IMR-90 (cell line): ENCODE results near the gene COL23A1. TPM values are rescaled to one million over a fixed set of nuclear protein-coding genes. Genes with fewer than 3 reads are reported as not detected.

Experiments used
- ATAC-seq: fragments of 200-7000 bp; cut with Tn5 transposase; 2 replicates; pipeline ENCODE4 v1.9.1; 2020; ENCODE audit warnings: low read depth, mild to moderate bottlenecking, moderate library complexity
- BruUV-seq: library from RNA; stranded (reverse); fragments of 400-500 nt; replicated peaks from 2 replicates; lab custom pipeline; 2021; lab: Mats Ljungman, UMichigan
- CTCF ChIA-PET: fragments of 300-600 bp; formaldehyde crosslinking; extraction: SDS; loops from one replicate; lab custom pipeline; 2021; ENCODE audit warnings: antibody characterized with exemption; lab: Yijun Ruan, JAX
- POLR2A ChIA-PET: fragments of 300-600 bp; sonication (Branson Sonifier 250); formaldehyde crosslinking; loops from one replicate; lab custom pipeline; 2022; ENCODE audit warnings: antibody characterized with exemption; ENCODE audit not compliant: unreplicated experiment; lab: Charles Lee
- DNase-seq: peaks from one replicate; pipeline ENCODE4 v3.0.0; 2013
- H2AFZ ChIP-seq: replicated peaks from 2 replicates; pipeline ENCODE3; 2013; ENCODE audit warnings: low read length, mild to moderate bottlenecking; ENCODE audit not compliant: poor library complexity
- H2AK5ac ChIP-seq: 2 replicates; pipeline ENCODE4 v1.6.1; 2013; ENCODE audit warnings: low read depth, low read length, inconsistent platforms
- H2AK9ac ChIP-seq: replicated peaks from 2 replicates; pipeline ENCODE3; 2013; ENCODE audit warnings: mild to moderate bottlenecking, low read depth, low read length, moderate library complexity; ENCODE audit not compliant: poor library complexity
- H2BK120ac ChIP-seq: 2 replicates; pipeline ENCODE4 v1.6.1; 2013; ENCODE audit warnings: low read depth, low read length, inconsistent platforms
- H2BK15ac ChIP-seq: 3 replicates; pipeline ENCODE4 v1.6.1; 2013; ENCODE audit warnings: low read depth, low read length, inconsistent platforms
- H2BK20ac ChIP-seq: 2 replicates; pipeline ENCODE4 v1.6.1; 2013; ENCODE audit warnings: low read depth, mild to moderate bottlenecking, inconsistent platforms, low read length, moderate library complexity
- H2BK5ac ChIP-seq: 2 replicates; pipeline ENCODE4 v1.6.1; 2013; ENCODE audit warnings: mild to moderate bottlenecking, low read depth, low read length, inconsistent platforms; ENCODE audit not compliant: poor library complexity, severe bottlenecking
- H3K14ac ChIP-seq: replicated peaks from 2 replicates; pipeline ENCODE4 v1.6.1; 2013; ENCODE audit warnings: low read depth, low read length, inconsistent platforms
- H3K18ac ChIP-seq: 2 replicates; pipeline ENCODE4 v1.6.1; 2013; ENCODE audit warnings: low read depth, low read length, control low read depth
- H3K23ac ChIP-seq: 2 replicates; pipeline ENCODE4 v1.6.1; 2013; ENCODE audit warnings: low read depth, low read length, inconsistent platforms
- H3K27ac ChIP-seq: 2 replicates; pipeline ENCODE4 v1.5.1; 2013; ENCODE audit warnings: mild to moderate bottlenecking, control low read depth, low read length; ENCODE audit not compliant: insufficient read depth
- H3K27me3 ChIP-seq: 2 replicates; pipeline ENCODE4 v1.6.1; 2013; ENCODE audit warnings: low read length; ENCODE audit not compliant: control insufficient read depth, insufficient read depth
- H3K36me3 ChIP-seq: 2 replicates; pipeline ENCODE4 v1.6.1; 2013; ENCODE audit warnings: low read length, mixed read lengths; ENCODE audit not compliant: control insufficient read depth, insufficient read depth
- H3K4ac ChIP-seq: 2 replicates; pipeline ENCODE4 v1.6.1; 2013; ENCODE audit warnings: low read depth, low read length, inconsistent platforms
- H3K4me1 ChIP-seq: 2 replicates; pipeline ENCODE4 v1.6.1; 2013; ENCODE audit warnings: low read length, mixed read lengths; ENCODE audit not compliant: control insufficient read depth, insufficient read depth
- H3K4me2 ChIP-seq: 2 replicates; pipeline ENCODE4 v1.6.1; 2013; ENCODE audit warnings: low read depth, mild to moderate bottlenecking, control low read depth, low read length, moderate library complexity
- H3K4me3 ChIP-seq: 2 replicates; pipeline ENCODE4 v1.5.1; 2013; ENCODE audit warnings: low read depth, mild to moderate bottlenecking, control low read depth, low read length, moderate library complexity; ENCODE audit not compliant: insufficient read depth
- H3K56ac ChIP-seq: 2 replicates; pipeline ENCODE4 v1.6.1; 2013; ENCODE audit warnings: low read length, inconsistent platforms; ENCODE audit not compliant: insufficient read depth; ENCODE audit errors: extremely low read depth
- H3K79me1 ChIP-seq, 2 experiments: 2 replicates each; pipeline ENCODE4 v1.6.1; 2013; ENCODE audit warnings: low read length in 2 of 2, inconsistent platforms in 1 of 2, low read depth in 1 of 2
- H3K9ac ChIP-seq: 2 replicates; pipeline ENCODE4 v1.6.1; 2013; ENCODE audit warnings: low read depth, low read length, control low read depth
- H3K9me1 ChIP-seq: 2 replicates; pipeline ENCODE4 v1.6.1; 2013; ENCODE audit warnings: low read length, inconsistent platforms; ENCODE audit not compliant: insufficient read depth
- H3K9me3 ChIP-seq: 2 replicates; pipeline ENCODE4 v1.6.1; 2013; ENCODE audit warnings: low read length; ENCODE audit not compliant: control insufficient read depth, insufficient read depth
- H4K20me1 ChIP-seq: 2 replicates; pipeline ENCODE4 v1.6.1; 2013; ENCODE audit warnings: low read length, inconsistent platforms; ENCODE audit not compliant: insufficient read depth
- H4K5ac ChIP-seq: 2 replicates; pipeline ENCODE4 v1.6.1; 2013; ENCODE audit warnings: mild to moderate bottlenecking, low read depth, low read length, control low read depth
- H4K8ac ChIP-seq, 2 experiments: 2 replicates each; pipeline ENCODE4 v1.6.1; 2013; ENCODE audit warnings: low read depth in 2 of 2, low read length in 2 of 2, control low read depth in 1 of 2, inconsistent platforms in 1 of 2
- H4K91ac ChIP-seq: 2 replicates; pipeline ENCODE4 v1.6.1; 2013; ENCODE audit warnings: low read depth, low read length, inconsistent platforms; ENCODE audit not compliant: insufficient read depth
- CEBPB ChIP-seq: IDR thresholded peaks from 2 replicates; pipeline ENCODE4 v1.6.1; 2012; ENCODE audit warnings: low read depth, low read length, improper control_type of control experiment
- POLR2A ChIP-seq: IDR thresholded peaks from 2 replicates; pipeline ENCODE4 v1.6.1; 2012; ENCODE audit warnings: mild to moderate bottlenecking, low read depth, low read length
- RFX5 ChIP-seq: IDR thresholded peaks from 2 replicates; pipeline ENCODE4 v1.8.0; 2012; ENCODE audit warnings: low read depth, mild to moderate bottlenecking, low read length, moderate library complexity
- SMC3 ChIP-seq: fragments of 150-350 bp; IDR thresholded peaks from 2 replicates; pipeline ENCODE4 v1.6.1; 2016; ENCODE audit warnings: low read depth, mild to moderate bottlenecking, antibody characterized with exemption, low read length, moderate library complexity
- WGBS, 2 experiments: methylation state at CpG; one replicate each; pipeline versions ENCODE4 v1.1.5 to v1.1.7; 2013; ENCODE audit warnings: missing lambda C conversion rate in 2 of 2; ENCODE audit not compliant: insufficient read length in 1 of 2; ENCODE audit errors: extremely low coverage in 2 of 2; 5-methylcytosine and 5-hydroxymethylcytosine counted together
- dilution Hi-C: fragments of 300-500 bp; cut with HindIII; formaldehyde crosslinking; loops from one replicate; pipeline ENCODE4 v1.14.3; 2018; ENCODE audit warnings: low sequenced_read_pairs; ENCODE audit not compliant: unreplicated experiment
- in situ Hi-C: fragments of 300-500 bp; cut with MboI; formaldehyde crosslinking; loops from 3 replicates; pipeline ENCODE4 v1.14.3; 2019; ENCODE audit warnings: low sequenced_read_pairs, inconsistent platforms, mixed read lengths
- intact Hi-C: fragments of 100-400 bp; cut with micrococcal nuclease; formaldehyde crosslinking; loops from 2 replicates; pipeline ENCODE4 v1.10.0; 2022
- microRNA-seq, 2 experiments: library from miRNA; stranded (forward) in 1 of 2; unstranded in 1 of 2; fragments of 10-50 nt in 1 of 2; fragments of <30 nt in 1 of 2; gene quantifications in 1 of 2; microRNA quantifications in 1 of 2; one replicate each; pipeline versions ENCODE3 to v1.1.0; 2013 to 2020; ENCODE audit not compliant: insufficient read depth in 1 of 2, insufficient read length in 1 of 2, unreplicated experiment in 1 of 2
- polyA plus RNA-seq, 3 experiments: library from polyadenylated mRNA; depleted of rRNA; stranded (reverse); fragments of >200 nt; gene quantifications; 2 replicates each; pipeline ENCODE4 v1.2.3, GENCODE V29; 2012; ENCODE audit warnings: low replicate concordance in 1 of 3
- small RNA-seq, 5 experiments: library from RNA; depleted of rRNA; stranded (forward); fragments of <200 nt; gene quantifications; one replicate each; pipeline ENCODE3, GENCODE V24; 2012
- total RNA-seq: library from RNA; depleted of rRNA; stranded (reverse); fragments of >200 nt; gene quantifications from 2 replicates; pipeline ENCODE4 v1.2.3, GENCODE V29; 2012; rRNA removed
- TF ChIP-seq, protein P1 (sequence below): fragments of 150-350 bp; IDR thresholded peaks from 2 replicates; pipeline ENCODE4 v1.6.1; 2017; ENCODE audit warnings: mild to moderate bottlenecking, antibody characterized with exemption, low read length, low read depth

The COL23A1 gene
- total and polyA plus RNA-seq, 2 of the 4 experiments (the other 2 are of a cell fraction), result not detected

- ChIA-PET POLR2A (no interaction called here), CTCF (interaction anchor here (0.7 kb wide), 1 partner anchor 10 kb away, joined by 3 read pairs; no protein-coding TSS in a partner anchor)
- Histone ChIP-seq H3K4me3 (no peak overlapping the region), H2BK15ac (no peak overlapping the region), H4K5ac (no peak overlapping the region), H3K18ac (no peak overlapping the region), H3K36me3 (no peaks in the 10 kb centered on the region), H3K9me3 (peaks cover 5% of the 10 kb centered on the region; the same call in 1 of the 2 replicates), H4K91ac (no peak overlapping the region), H3K9ac (no peak overlapping the region), H3K9me1 (no peaks in the 10 kb centered on the region), H3K27me3 (peaks cover 14% of the 10 kb centered on the region; the same call in 1 of the 2 replicates), H3K4me2 (no peak overlapping the region), H3K14ac (no peak overlapping the region), H4K20me1 (no peaks in the 10 kb centered on the region), H3K4ac (no peak overlapping the region), H3K4me1 (peaks cover 5% of the 10 kb centered on the region), H2AFZ (no peak overlapping the region), H2AK5ac (no peak overlapping the region), H2AK9ac (no peak overlapping the region), H3K56ac (no peak overlapping the region), H2BK120ac (no peak overlapping the region), H4K8ac (no peak overlapping the region), H2BK5ac (no peak overlapping the region), H3K79me1 (no peaks in the 10 kb centered on the region), H2BK20ac (no peak overlapping the region), H3K23ac (no peak overlapping the region), H3K27ac (no peak overlapping the region)
- intact Hi-C loops, result no loop called here
- WGBS, 2 experiments, result 38% methylated on average over 2 of the region's 2 CpGs; no CpG with 5 or more reads in 1 of the 2 experiments
- no peak for ATAC-seq
- DNase-seq, result no peak
- dilution Hi-C loops, result no loop called here
- no TSS peak for BruUV-seq
- in situ Hi-C loops, result no loop called here
- TF ChIP-seq POLR2A, result no peak
- no peak for TF ChIP-seq CEBPB
- no peak for TF ChIP-seq RFX5
- TF ChIP-seq, protein P1, sequence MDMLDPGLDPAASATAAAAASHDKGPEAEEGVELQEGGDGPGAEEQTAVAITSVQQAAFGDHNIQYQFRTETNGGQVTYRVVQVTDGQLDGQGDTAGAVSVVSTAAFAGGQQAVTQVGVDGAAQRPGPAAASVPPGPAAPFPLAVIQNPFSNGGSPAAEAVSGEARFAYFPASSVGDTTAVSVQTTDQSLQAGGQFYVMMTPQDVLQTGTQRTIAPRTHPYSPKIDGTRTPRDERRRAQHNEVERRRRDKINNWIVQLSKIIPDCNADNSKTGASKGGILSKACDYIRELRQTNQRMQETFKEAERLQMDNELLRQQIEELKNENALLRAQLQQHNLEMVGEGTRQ, result no peak
- no peak for TF ChIP-seq SMC3
These were observed 400.8 kb downstream of the COL23A1 start for GRCh38 chr5:178189433-178189832.

Small RNA genes lying within 50 kb of the gene (microRNA-seq; reads per million reads assigned to microRNA genes)
- gene RN7SKP70 (ENCODE audit: insufficient read depth, insufficient read length) (not detected), gene RN7SL646P (ENCODE audit: insufficient read depth, insufficient read length) (not detected)

Small RNA genes lying within 50 kb of the gene (small RNA-seq; reads per million reads assigned to genes)
- 0 reads per million in 5 experiments for gene RN7SKP70
- 0 to 0.17 (median 0) reads per million in 5 experiments for gene RN7SL646P

Other genes with a start within 250 kb of the COL23A1 start
- gene CLK4, start 36.7 kb upstream of the COL23A1 start, total RNA-seq, result 8.2 and 14.4 TPM in 2 replicates
- 9.4 and 11.9 TPM in 2 replicates for gene CLK4, start 36.7 kb upstream of the COL23A1 start, polyA plus RNA-seq (2012; rRNA removed)
- gene ZNF354A, start 140.3 kb upstream of the COL23A1 start, total RNA-seq, result 3.9 and 5.3 TPM in 2 replicates
- gene ZNF354A, start 140.3 kb upstream of the COL23A1 start, polyA plus RNA-seq (2012; rRNA removed), result 3.7 and 4.2 TPM in 2 replicates